K562 (cell line): ENCODE results near the gene CFAP97D2. TPM values are rescaled to one million over a fixed set of nuclear protein-coding genes. Genes with fewer than 3 reads are reported as not detected.
A peak's percentile ranks its signal among the peaks of the same experiment; 100 is the strongest.

Experiments
- ATAC-seq: fragments of 200-7000 bp; cut with Tn5 transposase; 3 replicates; pipeline ENCODE4 v1.9.1; 2020; ENCODE audit warnings: moderate library complexity
- BruUV-seq: library from RNA; stranded (reverse); fragments of 400-500 nt; replicated peaks from 2 replicates; lab custom pipeline; 2021; lab: Mats Ljungman, UMichigan
- CTCF ChIA-PET: fragments of 300-600 bp; formaldehyde crosslinking; extraction: SDS; loops from one replicate; lab custom pipeline; 2021; ENCODE audit warnings: low intra/inter-chr PET ratio; lab: Yijun Ruan, JAX
- POLR2A ChIA-PET: fragments of 300-600, 350-650 bp; sonication (Branson Sonifier 250); formaldehyde crosslinking; extraction: SDS; loops from one replicate; lab custom pipeline; 2021; ENCODE audit warnings: antibody characterized with exemption, inconsistent platforms; lab: Yijun Ruan, JAX
- DNase-seq, 4 experiments: peaks; one replicate each; pipeline versions ENCODE4 v3.0.0 to v3.0.0-alpha.2; 2011 to 2018; ENCODE audit warnings: low spot score in 3 of 4, mixed read lengths in 3 of 4; ENCODE audit errors: extremely low read depth in 1 of 4
- FAIRE-seq: peaks from 2 replicates; lab custom pipeline; 2011; peaks lifted over from hg19 to GRCh38; lab: Jason Lieb, UNC
- H2AFZ ChIP-seq: 2 replicates; pipeline ENCODE4 v1.6.0; 2011; ENCODE audit warnings: low read depth, low read length, control low read depth, inconsistent platforms
- H3K27ac ChIP-seq: fragments of 200-600 bp; 3 replicates; pipeline ENCODE4 v1.8.0; 2011; ENCODE audit warnings: low read depth, mild to moderate bottlenecking, control low read depth, inconsistent platforms, low read length, moderate library complexity, mixed read lengths; ENCODE audit errors: extremely low read depth
- H3K27me3 ChIP-seq, 2 experiments: fragments of 300-600 bp in 1 of 2; 2 replicates in 1 of 2; 3 replicates in 1 of 2; pipeline versions ENCODE4 v1.6.0 to v1.8.0; 2011; ENCODE audit warnings: inconsistent platforms in 2 of 2, low read length in 2 of 2, mild to moderate bottlenecking in 1 of 2, mixed read lengths in 1 of 2, moderate library complexity in 1 of 2; ENCODE audit not compliant: control insufficient read depth in 2 of 2, insufficient read depth in 2 of 2
- H3K36me3 ChIP-seq: fragments of 300-600 bp; 3 replicates; pipeline ENCODE4 v1.8.0; 2011; ENCODE audit warnings: mild to moderate bottlenecking, low read length, inconsistent platforms; ENCODE audit not compliant: control insufficient read depth, insufficient read depth
- H3K4me1 ChIP-seq, 2 experiments: fragments of 200-600 bp in 1 of 2; replicated peaks in 1 of 2; 2 replicates in 1 of 2; 3 replicates in 1 of 2; pipeline versions ENCODE4 v1.5.1 to v1.8.0; 2011; ENCODE audit warnings: inconsistent platforms in 2 of 2, low read length in 2 of 2, mild to moderate bottlenecking in 1 of 2, mixed read lengths in 1 of 2, moderate library complexity in 1 of 2; ENCODE audit not compliant: control insufficient read depth in 2 of 2, insufficient read depth in 2 of 2
- H3K4me2 ChIP-seq: 2 replicates; pipeline ENCODE4 v1.6.1; 2011; ENCODE audit warnings: low read length, control low read depth, inconsistent platforms, mixed read lengths; ENCODE audit not compliant: insufficient read depth
- H3K4me3 ChIP-seq: fragments of 200-600 bp; sonication (generic), shearing (Covaris generic); 2 replicates; pipeline ENCODE4 v1.5.1; 2016; ENCODE audit warnings: control low read depth, inconsistent platforms
- H3K79me2 ChIP-seq: fragments of 200-600 bp; 3 replicates; pipeline ENCODE4 v1.8.0; 2011; ENCODE audit warnings: low read length, inconsistent platforms; ENCODE audit not compliant: control insufficient read depth, insufficient read depth
- H3K9ac ChIP-seq, 2 experiments: 2 replicates each; pipeline versions ENCODE4 v1.6.0 to v1.6.1; 2011; ENCODE audit warnings: low read depth in 2 of 2, low read length in 2 of 2, control low read depth in 1 of 2, inconsistent platforms in 1 of 2, mild to moderate bottlenecking in 1 of 2, mixed read lengths in 1 of 2; ENCODE audit not compliant: insufficient read depth in 1 of 2
- H3K9me1 ChIP-seq: one replicate; pipeline ENCODE4 v1.6.0; 2011; ENCODE audit warnings: inconsistent platforms, mild to moderate bottlenecking, low read length, moderate library complexity; ENCODE audit not compliant: control insufficient read depth, insufficient read depth
- H3K9me3 ChIP-seq: replicated peaks from 2 replicates; pipeline ENCODE4 v1.5.1; 2011; ENCODE audit warnings: low read depth, low read length, inconsistent platforms; ENCODE audit not compliant: control insufficient read depth, insufficient read depth
- H4K20me1 ChIP-seq: replicated peaks from 2 replicates; pipeline ENCODE4 v1.6.1; 2011; ENCODE audit warnings: low read length, inconsistent platforms, mixed read lengths; ENCODE audit not compliant: control insufficient read depth, insufficient read depth
- C11orf30 ChIP-seq: fragments of 450-650 bp; IDR thresholded peaks from 2 replicates; pipeline ENCODE4 v1.6.1; 2016; ENCODE audit warnings: low read depth, mild to moderate bottlenecking
- MAFF ChIP-seq: IDR thresholded peaks from 2 replicates; pipeline ENCODE4 v1.6.1; 2012; ENCODE audit warnings: low read length, improper control_type of control experiment
- MAFG ChIP-seq: fragments of 450-650 bp; conservative IDR thresholded peaks from 2 replicates; pipeline ENCODE4 v1.6.1; 2016; ENCODE audit warnings: missing genetic modification characterization, missing compliant biosample characterization
- MAFK ChIP-seq: IDR thresholded peaks from 2 replicates; pipeline ENCODE4 v1.6.1; 2011; ENCODE audit warnings: low read length, improper control_type of control experiment
- PPARD ChIP-seq: fragments of 250-450 bp; sonication (Bioruptor Pico); IDR thresholded peaks from 2 replicates; pipeline ENCODE4 v1.8.0; 2022; ENCODE audit warnings: inconsistent platforms, mild to moderate bottlenecking, moderate library complexity
- WGBS: fragments of 100-300 bp; shearing (Covaris generic); methylation state at CpG from one replicate; pipeline ENCODE4 v1.1.6; 2016; ENCODE audit warnings: low coverage, mixed read lengths; ENCODE audit not compliant: insufficient coverage; ENCODE audit errors: missing lambda C conversion rate; 5-methylcytosine and 5-hydroxymethylcytosine counted together
- in situ Hi-C: fragments of 300-500 bp; cut with MboI; formaldehyde crosslinking; loops from 4 replicates; pipeline ENCODE4 v1.15.0; 2018; ENCODE audit warnings: inconsistent platforms, mixed read lengths
- intact Hi-C: fragments of 100-400 bp; cut with micrococcal nuclease; formaldehyde crosslinking; loops from 2 replicates; pipeline ENCODE4 v1.14.2; 2022
- polyA plus RNA-seq, 8 experiments: library from polyadenylated mRNA; depleted of rRNA in 4 of 8; stranded (reverse) in 5 of 8; unstranded in 3 of 8; fragments of >200 nt; fragmentation: Nextera tagmentation in 2 of 8; fragmentation: Illumina TruSeq in 1 of 8; extraction: Ambion mirVana in 2 of 8; extraction: Trizol in 1 of 8; gene quantifications; 2 replicates each; pipeline versions ENCODE4 v1.2.1 to v1.2.3, GENCODE V29; 2011 to 2014; ENCODE audit warnings: inconsistent platforms in 1 of 8, missing spikeins in 1 of 8
- total RNA-seq, 7 experiments: library from RNA; depleted of rRNA in 6 of 7; stranded (reverse); fragments of >200 nt in 6 of 7; fragmentation: Illumina TruSeq in 2 of 7; extraction: Trizol in 2 of 7; gene quantifications; 2 replicates each; pipeline versions ENCODE4 v1.2.1 to v1.2.3, GENCODE V29; 2011 to 2021; ENCODE audit warnings: low replicate concordance in 1 of 7

CFAP97D2 gene
- total and polyA plus RNA-seq, 9 of the 15 experiments (the other 6 are each of a cell fraction or from before 2014, with no cell fraction given): not detected

DNA sequence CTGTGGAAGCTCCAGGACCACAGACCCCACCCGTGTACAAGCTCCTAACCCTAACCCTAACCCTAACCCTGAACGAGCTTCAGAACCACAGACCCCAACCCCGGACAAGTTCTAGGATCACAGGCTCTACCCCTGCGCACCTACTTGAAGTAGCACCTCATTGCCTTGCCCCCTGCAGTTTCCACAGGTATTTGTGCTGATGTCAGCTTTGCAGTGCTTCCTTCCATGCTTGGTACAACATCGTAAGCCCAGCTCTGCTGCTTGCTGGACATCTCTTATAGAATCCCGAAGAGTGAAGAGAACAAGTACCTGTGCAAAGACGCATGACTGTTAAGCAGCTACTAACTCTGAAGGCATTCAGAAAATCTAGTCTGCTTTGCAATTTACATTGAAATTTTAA lies 34.9 kb downstream of the CFAP97D2 start:
- H3K36me3 ChIP-seq: no peaks in the 10 kb centered on the region
- intact Hi-C loops (no loop called here), in situ Hi-C loops (no loop called here)
- H3K4me3 ChIP-seq: no peak overlapping the region
- ChIA-PET POLR2A (interaction anchor here (0.9 to 1.7 kb wide), 2 partner anchors 9 to 71 kb away, joined by 3 to 6 read pairs; no protein-coding TSS in a partner anchor), CTCF (no interaction called here)
- H3K27me3 ChIP-seq: 0 out of 5 replicates have a peak, but pooled peaks cover 0 to 4% of the 10 kb centered on the region in 2 experiments
- H3K79me2 ChIP-seq: no peaks in the 10 kb centered on the region
- H3K9me3 ChIP-seq: no peaks in the 10 kb centered on the region
- no peaks in the 10 kb centered on the region for H4K20me1 ChIP-seq
- peaks cover 3 to 6% of the 10 kb centered on the region in 2 experiments; a peak in 1 of 5 replicates for H3K4me1 ChIP-seq
- no TSS peak for BruUV-seq
- WGBS: 10% methylated on average over 5 of the region's 7 CpGs
- no peak overlapping the region for H3K27ac ChIP-seq
- no peak overlapping the region for H2AFZ ChIP-seq
- no peak for DNase-seq
- ATAC-seq: no peak
- H3K4me2 ChIP-seq: no peak overlapping the region
- no peak for FAIRE-seq
- no peak overlapping the region for H3K9ac ChIP-seq
- TF ChIP-seq C11orf30: 0 out of 2 replicates have a peak, but pooled peaks have one; percentile 5
- TF ChIP-seq MAFG (tag): no peak
- 0 out of 2 replicates have a peak, but pooled peaks have one; percentile 6 for TF ChIP-seq MAFF
- no peaks in the 10 kb centered on the region for H3K9me1 ChIP-seq

DNA sequence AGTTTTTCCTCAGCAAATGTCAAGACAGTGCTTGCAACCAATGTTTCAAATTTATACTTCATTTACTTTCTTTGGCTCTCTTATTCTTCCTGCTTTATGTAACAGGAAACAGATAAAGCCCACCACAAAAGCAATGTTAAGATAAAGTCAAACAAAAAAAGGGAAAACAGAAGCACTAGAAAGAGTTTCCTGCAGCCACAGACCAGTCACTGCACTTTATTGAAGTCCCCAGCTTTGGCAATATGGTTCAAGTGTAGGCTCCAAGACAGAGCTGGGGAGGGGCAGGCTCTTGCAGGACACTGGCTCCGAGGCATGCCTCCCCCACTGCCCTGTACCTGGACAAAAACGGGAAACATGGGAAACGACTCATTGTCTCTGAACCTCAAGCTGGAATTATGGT lies 40.3 kb downstream of the CFAP97D2 start:
- Histone ChIP-seq H2AFZ (peak overlapping the region; percentile 68; the same call in 1 of the 2 replicates), H3K9ac (no peak overlapping the region), H3K4me3 (no peak overlapping the region), H4K20me1 (no peaks in the 10 kb centered on the region), H3K4me2 (no peak overlapping the region), H3K79me2 (no peaks in the 10 kb centered on the region), H3K27me3 (no peaks in the 10 kb centered on the region), H3K4me1 (peaks cover 10 to 20% of the 10 kb centered on the region in 2 experiments; a peak in 4 of 5 replicates), H3K27ac (no peak overlapping the region), H3K9me3 (no peaks in the 10 kb centered on the region), H3K36me3 (no peaks in the 10 kb centered on the region), H3K9me1 (no peaks in the 10 kb centered on the region)
- intact Hi-C loops: no loop called here
- BruUV-seq: no TSS peak
- ATAC-seq: no peak
- POLR2A ChIA-PET: no interaction called here
- 9% methylated on average over 1 of the region's 3 CpGs for WGBS
- no peak for FAIRE-seq
- in situ Hi-C loops: no loop called here
- CTCF ChIA-PET: no interaction called here
- no peak for DNase-seq
- no peak for TF ChIP-seq MAFK
- no peak for TF ChIP-seq PPARD (CRISPR knock-in tag)
